GM23248 (cell line): ENCODE measurements around the gene NUTM2G. TPM values are rescaled to one million over a fixed set of nuclear protein-coding genes. Genes with fewer than 3 reads are reported as not detected.
"Not testable (repeated sequence)": the region's sequence is repeated elsewhere in the genome, so short reads cannot be mapped to it uniquely, and the experiment has no call there.

Experiments used
- DNase-seq: peaks from one replicate; pipeline ENCODE4 v3.0.0-alpha.2; 2015
- H2AFZ ChIP-seq: fragments of 200-600 bp; sonication (generic); 2 replicates; pipeline ENCODE4 v1.6.1; 2016; ENCODE audit warnings: antibody characterized with exemption
- H3F3A ChIP-seq: fragments of 200-600 bp; sonication (generic); 2 replicates; pipeline ENCODE4 v1.6.1; 2016; ENCODE audit warnings: mild to moderate bottlenecking, antibody characterized with exemption, mixed run types; ENCODE audit not compliant: insufficient read depth
- H3K27ac ChIP-seq: fragments of 200-600 bp; sonication (generic); 2 replicates; pipeline ENCODE4 v1.5.1; 2016; ENCODE audit warnings: mild to moderate bottlenecking
- H3K27me3 ChIP-seq: fragments of 200-600 bp; sonication (generic); replicated peaks from 2 replicates; pipeline ENCODE4 v1.6.1; 2016; ENCODE audit warnings: mild to moderate bottlenecking; ENCODE audit not compliant: insufficient read depth
- H3K36me3 ChIP-seq: fragments of 200-600 bp; sonication (generic); 2 replicates; pipeline ENCODE4 v1.6.1; 2016; ENCODE audit warnings: low read depth, mild to moderate bottlenecking
- H3K4me1 ChIP-seq: fragments of 200-600 bp; sonication (generic); 2 replicates; pipeline ENCODE4 v1.6.1; 2016; ENCODE audit warnings: mild to moderate bottlenecking; ENCODE audit not compliant: insufficient read depth
- H3K4me2 ChIP-seq: fragments of 200-600 bp; sonication (generic); one replicate; pipeline ENCODE4 v1.6.1; 2016; ENCODE audit warnings: mild to moderate bottlenecking; ENCODE audit not compliant: unreplicated experiment
- H3K4me3 ChIP-seq: fragments of 200-600 bp; sonication (generic); 2 replicates; pipeline ENCODE4 v1.5.1; 2016; ENCODE audit warnings: mild to moderate bottlenecking
- H3K79me2 ChIP-seq: fragments of 200-600 bp; sonication (generic); 2 replicates; pipeline ENCODE4 v1.6.1; 2016; ENCODE audit warnings: mild to moderate bottlenecking; ENCODE audit not compliant: insufficient read depth
- H3K9ac ChIP-seq: fragments of 200-600 bp; sonication (generic); 2 replicates; pipeline ENCODE4 v1.6.1; 2016; ENCODE audit warnings: mild to moderate bottlenecking
- H3K9me2 ChIP-seq: fragments of 200-600 bp; sonication (generic); 2 replicates; pipeline ENCODE4 v1.6.1; 2016; ENCODE audit warnings: mixed run types, mild to moderate bottlenecking, moderate library complexity; ENCODE audit not compliant: insufficient read depth
- H3K9me3 ChIP-seq: fragments of 200-600 bp; sonication (generic); one replicate; pipeline ENCODE4 v1.6.1; 2017; ENCODE audit warnings: low read depth
- H4K20me1 ChIP-seq: fragments of 200-600 bp; sonication (generic); 2 replicates; pipeline ENCODE4 v1.6.0; 2016; ENCODE audit not compliant: insufficient read depth
- WGBS, 2 experiments: methylation state at CpG; one replicate each; pipeline ENCODE4 v1.1.6; 2015 to 2017; ENCODE audit warnings: low lambda C conversion rate in 2 of 2, low coverage in 1 of 2; ENCODE audit errors: missing lambda C conversion rate in 2 of 2; 5-methylcytosine and 5-hydroxymethylcytosine counted together
- in situ Hi-C: fragments of 300-500 bp; cut with MboI; formaldehyde crosslinking; loops from 2 replicates; pipeline ENCODE4 v1.15.0; 2020
- polyA plus RNA-seq: library from polyadenylated mRNA; unstranded; fragments of >200 nt; fragmentation: Nextera tagmentation; extraction: Ambion mirVana; gene quantifications from 2 replicates; pipeline ENCODE4 v1.2.1, GENCODE V29; 2016
- total RNA-seq: library from RNA; depleted of rRNA; stranded (reverse); fragments of >200 nt; shearing (Covaris generic); gene quantifications from 2 replicates; pipeline ENCODE4 v1.2.3, GENCODE V29; 2014

Gene NUTM2G
- total and polyA plus RNA-seq, 2 experiments from 2014 or later: not detected

GRCh38 chr9:96918550-96918949 lies 10.1 kb upstream of the NUTM2G start:
- H3K4me1 ChIP-seq, H3K9me2 ChIP-seq, H4K20me1 ChIP-seq, H3K9ac ChIP-seq, H3K27me3 ChIP-seq, H3K4me2 ChIP-seq, H3K9me3 ChIP-seq, H3K79me2 ChIP-seq, in situ Hi-C loops, H2AFZ ChIP-seq, DNase-seq, H3K27ac ChIP-seq, H3K4me3 ChIP-seq, H3K36me3 ChIP-seq, H3F3A ChIP-seq: not testable (repeated sequence)
- 77 to 82% methylated on average over 2 to 5 of the region's 6 CpGs for WGBS, 2 experiments

GRCh38 chr9:96920803-96921202 lies 7.8 kb upstream of the NUTM2G start:
- in situ Hi-C loops, H3K9me3 ChIP-seq, H3K79me2 ChIP-seq, H3K27me3 ChIP-seq, H2AFZ ChIP-seq, H3K27ac ChIP-seq, DNase-seq, H3K4me1 ChIP-seq, H3K36me3 ChIP-seq, H3K9me2 ChIP-seq, H3K4me2 ChIP-seq, H3F3A ChIP-seq, H3K9ac ChIP-seq, H3K4me3 ChIP-seq, H4K20me1 ChIP-seq: not testable (repeated sequence)
- WGBS, 2 experiments: 98 to 100% methylated on average over 4 of the region's 4 CpGs

- WGBS, 2 experiments: 76 to 84% methylated on average over 5 of the region's 5 CpGs
- in situ Hi-C loops, H3K4me3 ChIP-seq: not testable (repeated sequence)
These were observed 3.1 kb upstream of the NUTM2G start for GRCh38 chr9:96925587-96925986.

GRCh38 chr9:96931665-96932064 lies 3.0 kb downstream of the NUTM2G start:
- H2AFZ ChIP-seq, H3K36me3 ChIP-seq, H4K20me1 ChIP-seq, H3K4me3 ChIP-seq, H3K27ac ChIP-seq, in situ Hi-C loops, H3K9ac ChIP-seq, H3K79me2 ChIP-seq, DNase-seq, H3K9me2 ChIP-seq, H3F3A ChIP-seq, H3K4me2 ChIP-seq, H3K27me3 ChIP-seq, H3K4me1 ChIP-seq, H3K9me3 ChIP-seq: not testable (repeated sequence)
- WGBS, 2 experiments: 67 to 71% methylated on average over 12 of the region's 13 CpGs

More at GRCh38 chr9:96925587-96925986, 3.1 kb upstream of the NUTM2G start:
- H3K4me1 ChIP-seq, H3K27me3 ChIP-seq, H3K4me2 ChIP-seq, H3K9me2 ChIP-seq, H2AFZ ChIP-seq, H3K9ac ChIP-seq, H3F3A ChIP-seq, H3K36me3 ChIP-seq, H3K79me2 ChIP-seq, H3K9me3 ChIP-seq, H4K20me1 ChIP-seq, DNase-seq, H3K27ac ChIP-seq: not testable (repeated sequence)

GRCh38 chr9:96934097-96934496 lies 5.5 kb downstream of the NUTM2G start:
- in situ Hi-C loops: not testable (repeated sequence)

GRCh38 chr9:96934706-96935105 lies 6.1 kb downstream of the NUTM2G start:
- H3K4me2 ChIP-seq, H3K27me3 ChIP-seq, H3K79me2 ChIP-seq, DNase-seq, H3K9me3 ChIP-seq, H3K9ac ChIP-seq, in situ Hi-C loops, H3K9me2 ChIP-seq, H3K27ac ChIP-seq, H3K4me1 ChIP-seq, H3K36me3 ChIP-seq, H2AFZ ChIP-seq, H3F3A ChIP-seq, H3K4me3 ChIP-seq, H4K20me1 ChIP-seq: not testable (repeated sequence)
- WGBS, 2 experiments: 96% methylated on average over 4 of the region's 5 CpGs; no CpG with 5 or more reads in 1 of the 2 experiments

More at GRCh38 chr9:96934097-96934496, 5.5 kb downstream of the NUTM2G start:
- not testable (repeated sequence) for H3F3A ChIP-seq, H3K27me3 ChIP-seq, H3K9me2 ChIP-seq, H4K20me1 ChIP-seq, H3K27ac ChIP-seq, H3K9me3 ChIP-seq, DNase-seq, H2AFZ ChIP-seq, H3K79me2 ChIP-seq, H3K4me2 ChIP-seq, H3K4me1 ChIP-seq, H3K9ac ChIP-seq, H3K36me3 ChIP-seq, H3K4me3 ChIP-seq
- WGBS, 2 experiments: 80 to 85% methylated on average over 12 of the region's 14 CpGs

- H3K27me3 ChIP-seq, H3K9me2 ChIP-seq, H3K9ac ChIP-seq, H3K4me2 ChIP-seq, DNase-seq, H3K36me3 ChIP-seq, H4K20me1 ChIP-seq, in situ Hi-C loops, H3K4me3 ChIP-seq, H3K79me2 ChIP-seq, H3K9me3 ChIP-seq, H3F3A ChIP-seq, H2AFZ ChIP-seq, H3K27ac ChIP-seq, H3K4me1 ChIP-seq: not testable (repeated sequence)
- 88% methylated on average over 15 of the region's 15 CpGs for WGBS, 2 experiments
These were observed 6.8 kb downstream of the NUTM2G start for GRCh38 chr9:96935401-96935800.

DNA sequence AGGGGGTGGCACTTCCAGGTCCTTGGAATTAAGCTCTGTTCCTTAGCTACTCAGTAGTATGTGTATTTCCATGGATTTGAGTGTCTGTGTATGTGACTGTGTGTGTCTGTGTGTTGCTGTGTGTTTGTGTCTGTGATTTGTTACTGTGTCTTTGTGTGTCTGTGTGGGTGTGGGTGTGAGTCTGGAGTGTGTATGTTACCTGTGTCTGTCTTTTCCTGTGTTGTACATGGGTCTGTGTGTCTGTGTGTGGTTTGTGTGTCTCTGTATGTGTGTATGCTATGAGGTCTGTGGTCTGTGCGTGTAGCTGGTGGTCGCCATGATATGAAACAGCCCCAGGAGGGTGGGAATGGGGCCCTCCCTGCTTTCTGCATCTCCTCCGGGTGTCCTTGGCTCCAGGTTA lies 8.8 kb downstream of the NUTM2G start:
- H4K20me1 ChIP-seq, H3K27me3 ChIP-seq, H3K4me2 ChIP-seq, in situ Hi-C loops, DNase-seq, H3K4me3 ChIP-seq, H2AFZ ChIP-seq, H3K79me2 ChIP-seq, H3K27ac ChIP-seq, H3K9ac ChIP-seq, H3F3A ChIP-seq, H3K36me3 ChIP-seq, H3K4me1 ChIP-seq, H3K9me3 ChIP-seq, H3K9me2 ChIP-seq: not testable (repeated sequence)
- 55 to 61% methylated on average over 3 of the region's 3 CpGs for WGBS, 2 experiments
